WTC11 (cell line): ENCODE measurements around the gene DHRS7B.

Source experiments
- CTCF ChIP-seq: fragments of 200-600 bp; IDR thresholded peaks from 2 replicates; pipeline ENCODE4 v1.8.0; 2022; ENCODE audit warnings: antibody characterized with exemption
- E2F4 ChIP-seq: sonication (generic); formaldehyde crosslinking; IDR thresholded peaks from 2 replicates; pipeline ENCODE4 v1.8.1; 2022; ENCODE audit warnings: low read depth, mild to moderate bottlenecking, moderate library complexity, missing genetic modification reagents, borderline replicate concordance
- ELF4 ChIP-seq: sonication (generic); formaldehyde crosslinking; IDR thresholded peaks from 2 replicates; pipeline ENCODE4 v1.8.1; 2022; ENCODE audit warnings: low read depth, mild to moderate bottlenecking, moderate library complexity, missing genetic modification reagents
- HMGA2 ChIP-seq: fragments of 250-450 bp; sonication (Bioruptor Pico); IDR thresholded peaks from 2 replicates; pipeline ENCODE4 v1.4.0; 2021; ENCODE audit warnings: mild to moderate bottlenecking, moderate library complexity
- KAT7 ChIP-seq: sonication (generic); formaldehyde crosslinking; IDR thresholded peaks from 2 replicates; pipeline ENCODE4 v1.8.1; 2023; ENCODE audit warnings: missing genetic modification reagents, mild to moderate bottlenecking, borderline replicate concordance
- MAX ChIP-seq: sonication (generic); formaldehyde crosslinking; IDR thresholded peaks from 2 replicates; pipeline ENCODE4 v1.8.0; 2022; ENCODE audit warnings: mild to moderate bottlenecking, missing genetic modification reagents
- NR2C2 ChIP-seq: sonication (generic); formaldehyde crosslinking; IDR thresholded peaks from 2 replicates; pipeline ENCODE4 v1.8.0; 2022; ENCODE audit warnings: mild to moderate bottlenecking, missing genetic modification reagents
- RELA ChIP-seq: sonication (generic); formaldehyde crosslinking; IDR thresholded peaks from 2 replicates; pipeline ENCODE4 v1.8.1; 2022; ENCODE audit warnings: missing genetic modification reagents, mild to moderate bottlenecking, borderline replicate concordance
- SMAD4 ChIP-seq: sonication (generic); formaldehyde crosslinking; IDR thresholded peaks from 2 replicates; pipeline ENCODE4 v1.8.0; 2022; ENCODE audit warnings: mild to moderate bottlenecking, missing genetic modification reagents
- ZNF416 ChIP-seq: fragments of 250-450 bp; sonication (Bioruptor Pico); IDR thresholded peaks from 2 replicates; pipeline ENCODE4 v1.9.0; 2021; ENCODE audit warnings: mild to moderate bottlenecking, inconsistent platforms
- TF ChIP-seq, protein P1 (sequence below): sonication (generic); formaldehyde crosslinking; IDR thresholded peaks from 2 replicates; pipeline ENCODE4 v1.8.1; 2022; ENCODE audit warnings: missing genetic modification reagents, borderline replicate concordance

- TF ChIP-seq HMGA2 (no peak), CTCF (peak; percentile 65), NR2C2 (CRISPR knock-in tag) (no peak), RELA (CRISPR knock-in tag) (no peak), ELF4 (no peak), ZNF416 (CRISPR knock-in tag) (no peak), E2F4 (CRISPR knock-in tag) (no peak), MAX (no peak), SMAD4 (CRISPR knock-in tag) (no peak), KAT7 (CRISPR knock-in tag) (no peak)
- TF ChIP-seq, protein P1, sequence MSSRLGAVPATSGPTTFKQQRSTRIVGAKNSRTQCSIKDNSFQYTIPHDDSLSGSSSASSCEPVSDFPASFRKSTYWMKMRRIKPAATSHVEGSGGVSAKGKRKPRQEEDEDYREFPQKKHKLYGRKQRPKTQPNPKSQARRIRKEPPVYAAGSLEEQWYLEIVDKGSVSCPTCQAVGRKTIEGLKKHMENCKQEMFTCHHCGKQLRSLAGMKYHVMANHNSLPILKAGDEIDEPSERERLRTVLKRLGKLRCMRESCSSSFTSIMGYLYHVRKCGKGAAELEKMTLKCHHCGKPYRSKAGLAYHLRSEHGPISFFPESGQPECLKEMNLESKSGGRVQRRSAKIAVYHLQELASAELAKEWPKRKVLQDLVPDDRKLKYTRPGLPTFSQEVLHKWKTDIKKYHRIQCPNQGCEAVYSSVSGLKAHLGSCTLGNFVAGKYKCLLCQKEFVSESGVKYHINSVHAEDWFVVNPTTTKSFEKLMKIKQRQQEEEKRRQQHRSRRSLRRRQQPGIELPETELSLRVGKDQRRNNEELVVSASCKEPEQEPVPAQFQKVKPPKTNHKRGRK (CRISPR knock-in tag): no peak
These were observed 7.4 kb upstream of the DHRS7B start for GRCh38 chr17:21119247-21119918.
